SU-DHL-6 (cell line): Measurements from ENCODE around the gene ATP2B2.

Experiments used
- CTCF ChIP-seq: fragments of 200-600 bp; sonication (generic); IDR thresholded peaks from one replicate; pipeline ENCODE4 v1.5.1; 2017; ENCODE audit warnings: antibody characterized with exemption, mild to moderate bottlenecking, low read length, moderate library complexity; ENCODE audit not compliant: insufficient read depth, poor library complexity, severe bottlenecking
- EZH2phosphoT487 ChIP-seq: fragments of 200-600 bp; sonication (generic), shearing (Covaris generic); conservative IDR thresholded peaks from 2 replicates; pipeline ENCODE4 v1.6.1; 2018; ENCODE audit warnings: mild to moderate bottlenecking, antibody characterized with exemption, low read length, moderate library complexity, mixed read lengths

GRCh38 chr3:10398341-10398740, 107.0 kb downstream of the ATP2B2 start:
- TF ChIP-seq CTCF = no peak
- TF ChIP-seq EZH2phosphoT487 = no peak
